IMR-90 (cell line): ENCODE data around the gene CUL9.

ENCODE experiments used
- TF ChIP-seq, protein P1 (sequence below): conservative IDR thresholded peaks from 2 replicates; pipeline ENCODE4 v1.5.1; 2012; ENCODE audit warnings: mild to moderate bottlenecking, low read depth, low read length, improper control_type of control experiment
- TF ChIP-seq, protein P2 (sequence below): fragments of 150-350 bp; IDR thresholded peaks from 2 replicates; pipeline ENCODE4 v1.6.1; 2017; ENCODE audit warnings: mild to moderate bottlenecking, antibody characterized with exemption, low read length, low read depth

DNA sequence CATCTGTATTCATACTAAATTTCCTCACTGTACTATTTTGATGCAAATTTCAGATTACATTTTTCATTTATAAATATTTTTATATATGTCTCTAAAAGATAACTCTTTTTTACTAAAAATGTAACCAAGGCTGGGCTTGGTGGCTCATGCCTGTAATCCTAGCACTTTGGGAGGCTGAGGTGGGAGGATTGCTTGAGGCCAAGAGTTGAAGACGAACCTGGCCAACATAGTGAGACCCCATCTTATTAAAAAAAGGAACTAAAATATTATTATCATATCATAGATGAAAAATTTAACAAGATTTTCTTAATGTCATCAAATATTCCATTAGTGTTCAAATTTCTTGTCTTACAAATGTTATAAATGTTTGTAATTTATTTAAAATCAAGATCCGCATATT is 53.8 kb downstream of the CUL9 start:
- TF ChIP-seq, protein P1, sequence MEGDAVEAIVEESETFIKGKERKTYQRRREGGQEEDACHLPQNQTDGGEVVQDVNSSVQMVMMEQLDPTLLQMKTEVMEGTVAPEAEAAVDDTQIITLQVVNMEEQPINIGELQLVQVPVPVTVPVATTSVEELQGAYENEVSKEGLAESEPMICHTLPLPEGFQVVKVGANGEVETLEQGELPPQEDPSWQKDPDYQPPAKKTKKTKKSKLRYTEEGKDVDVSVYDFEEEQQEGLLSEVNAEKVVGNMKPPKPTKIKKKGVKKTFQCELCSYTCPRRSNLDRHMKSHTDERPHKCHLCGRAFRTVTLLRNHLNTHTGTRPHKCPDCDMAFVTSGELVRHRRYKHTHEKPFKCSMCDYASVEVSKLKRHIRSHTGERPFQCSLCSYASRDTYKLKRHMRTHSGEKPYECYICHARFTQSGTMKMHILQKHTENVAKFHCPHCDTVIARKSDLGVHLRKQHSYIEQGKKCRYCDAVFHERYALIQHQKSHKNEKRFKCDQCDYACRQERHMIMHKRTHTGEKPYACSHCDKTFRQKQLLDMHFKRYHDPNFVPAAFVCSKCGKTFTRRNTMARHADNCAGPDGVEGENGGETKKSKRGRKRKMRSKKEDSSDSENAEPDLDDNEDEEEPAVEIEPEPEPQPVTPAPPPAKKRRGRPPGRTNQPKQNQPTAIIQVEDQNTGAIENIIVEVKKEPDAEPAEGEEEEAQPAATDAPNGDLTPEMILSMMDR, result no peak
- TF ChIP-seq, protein P2, sequence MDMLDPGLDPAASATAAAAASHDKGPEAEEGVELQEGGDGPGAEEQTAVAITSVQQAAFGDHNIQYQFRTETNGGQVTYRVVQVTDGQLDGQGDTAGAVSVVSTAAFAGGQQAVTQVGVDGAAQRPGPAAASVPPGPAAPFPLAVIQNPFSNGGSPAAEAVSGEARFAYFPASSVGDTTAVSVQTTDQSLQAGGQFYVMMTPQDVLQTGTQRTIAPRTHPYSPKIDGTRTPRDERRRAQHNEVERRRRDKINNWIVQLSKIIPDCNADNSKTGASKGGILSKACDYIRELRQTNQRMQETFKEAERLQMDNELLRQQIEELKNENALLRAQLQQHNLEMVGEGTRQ, result no peak
